HEK293 (cell line): ENCODE data around the gene PRKCA.

Source experiments
- CTCF ChIA-PET: fragments of 350-600 bp; formaldehyde crosslinking; extraction: SDS; loops from one replicate; lab custom pipeline; 2021; ENCODE audit warnings: antibody characterized with exemption; lab: Yijun Ruan, JAX
- POLR2A ChIA-PET: fragments of 300-600 bp; formaldehyde crosslinking; extraction: SDS; loops from one replicate; lab custom pipeline; 2020; ENCODE audit warnings: antibody characterized with exemption, inconsistent platforms; lab: Yijun Ruan, JAX
- H3K27ac ChIP-seq: fragments of 200-500 bp; sonication (Bioruptor generic); 2 replicates; pipeline ENCODE4 v1.5.1; 2014; ENCODE audit warnings: low read depth, low read length, control low read depth, inconsistent platforms; ENCODE audit errors: extremely low read depth
- H3K36me3 ChIP-seq, 2 experiments: fragments of 200-500 bp in 1 of 2; sonication (Bioruptor generic) in 1 of 2; 1 replicate in 1 of 2; 2 replicates in 1 of 2; pipeline ENCODE4 v1.5.1; 2014 to 2017; ENCODE audit warnings: inconsistent platforms in 2 of 2, low read length in 2 of 2; ENCODE audit not compliant: control insufficient read depth in 2 of 2, insufficient read depth in 1 of 2
- H3K4me1 ChIP-seq: fragments of 200-500 bp; sonication (Bioruptor generic); 2 replicates; pipeline ENCODE4 v1.5.1; 2014; ENCODE audit warnings: mild to moderate bottlenecking, low read length, inconsistent platforms; ENCODE audit not compliant: control insufficient read depth, insufficient read depth
- H3K4me3 ChIP-seq: 2 replicates; pipeline ENCODE4 v1.5.1; 2011; ENCODE audit warnings: low read depth, mild to moderate bottlenecking, control low read depth, low read length, moderate library complexity
- H3K9me3 ChIP-seq: fragments of 200-500 bp; sonication (Bioruptor generic); 2 replicates; pipeline ENCODE4 v1.5.1; 2014; ENCODE audit warnings: low read depth, low read length, inconsistent platforms; ENCODE audit not compliant: control insufficient read depth, insufficient read depth
- BCL11B ChIP-seq: fragments of 450-650 bp; formaldehyde crosslinking; IDR thresholded peaks from 2 replicates; pipeline ENCODE4 v1.5.1; 2016; ENCODE audit warnings: low read depth, missing biosample characterization, missing genetic modification characterization
- FEZF1 ChIP-seq: fragments of 450-650 bp; formaldehyde crosslinking; IDR thresholded peaks from 2 replicates; pipeline ENCODE4 v1.5.1; 2016; ENCODE audit warnings: missing biosample characterization, missing genetic modification characterization
- GLI4 ChIP-seq: fragments of 450-650 bp; formaldehyde crosslinking; IDR thresholded peaks from 2 replicates; pipeline ENCODE4 v1.5.1; 2016; ENCODE audit warnings: missing biosample characterization, missing genetic modification characterization
- MZF1 ChIP-seq: fragments of 450-650 bp; formaldehyde crosslinking; IDR thresholded peaks from 2 replicates; pipeline ENCODE4 v1.5.1; 2017; ENCODE audit warnings: missing biosample characterization, missing genetic modification characterization, borderline replicate concordance
- OSR2 ChIP-seq: fragments of 450-650 bp; formaldehyde crosslinking; IDR thresholded peaks from 2 replicates; pipeline ENCODE4 v1.5.1; 2016; ENCODE audit warnings: missing biosample characterization, missing genetic modification characterization
- PRDM4 ChIP-seq: fragments of 450-650 bp; formaldehyde crosslinking; IDR thresholded peaks from 2 replicates; pipeline ENCODE4 v1.5.1; 2017; ENCODE audit warnings: missing biosample characterization, missing genetic modification characterization
- RBAK ChIP-seq: fragments of 450-650 bp; formaldehyde crosslinking; IDR thresholded peaks from 2 replicates; pipeline ENCODE4 v1.5.1; 2016; ENCODE audit warnings: missing biosample characterization, missing genetic modification characterization
- SCRT2 ChIP-seq: fragments of 450-650 bp; formaldehyde crosslinking; IDR thresholded peaks from 2 replicates; pipeline ENCODE4 v1.5.1; 2016; ENCODE audit warnings: missing biosample characterization, missing genetic modification characterization
- TCF7L2 ChIP-seq: IDR thresholded peaks from 2 replicates; pipeline ENCODE4 v1.6.1; 2011; ENCODE audit warnings: low read depth, mild to moderate bottlenecking, inconsistent platforms, low read length, moderate library complexity, borderline replicate concordance
- TSHZ1 ChIP-seq: fragments of 450-650 bp; formaldehyde crosslinking; IDR thresholded peaks from 2 replicates; pipeline ENCODE4 v1.5.1; 2016; ENCODE audit warnings: missing biosample characterization, missing genetic modification characterization, borderline replicate concordance
- YY1 ChIP-seq: fragments of 450-650 bp; formaldehyde crosslinking; IDR thresholded peaks from 2 replicates; pipeline ENCODE4 v1.5.1; 2018; ENCODE audit warnings: missing biosample characterization, missing genetic modification characterization
- ZBTB1 ChIP-seq: fragments of 450-650 bp; formaldehyde crosslinking; IDR thresholded peaks from 2 replicates; pipeline ENCODE4 v1.5.1; 2016; ENCODE audit warnings: missing biosample characterization, missing genetic modification characterization
- ZBTB21 ChIP-seq: fragments of 450-650 bp; formaldehyde crosslinking; IDR thresholded peaks from 2 replicates; pipeline ENCODE4 v1.5.1; 2017; ENCODE audit warnings: missing biosample characterization, missing genetic modification characterization
- ZNF266 ChIP-seq: fragments of 450-650 bp; formaldehyde crosslinking; IDR thresholded peaks from 2 replicates; pipeline ENCODE4 v1.5.1; 2016; ENCODE audit warnings: missing biosample characterization, missing genetic modification characterization, low read depth
- ZNF280C ChIP-seq: fragments of 450-650 bp; formaldehyde crosslinking; IDR thresholded peaks from 2 replicates; pipeline ENCODE4 v1.5.1; 2016; ENCODE audit warnings: missing biosample characterization, missing genetic modification characterization
- ZNF324 ChIP-seq: fragments of 450-650 bp; formaldehyde crosslinking; IDR thresholded peaks from 2 replicates; pipeline ENCODE4 v1.5.1; 2016; ENCODE audit warnings: missing biosample characterization, missing genetic modification characterization
- ZNF350 ChIP-seq: fragments of 450-650 bp; formaldehyde crosslinking; IDR thresholded peaks from 2 replicates; pipeline ENCODE4 v1.5.0; 2017; ENCODE audit warnings: missing biosample characterization, mild to moderate bottlenecking, missing genetic modification characterization
- ZNF354C ChIP-seq: fragments of 450-650 bp; formaldehyde crosslinking; IDR thresholded peaks from 2 replicates; pipeline ENCODE4 v1.5.1; 2016; ENCODE audit warnings: missing biosample characterization, missing genetic modification characterization, low read depth, borderline replicate concordance
- ZNF37A ChIP-seq: fragments of 450-650 bp; IDR thresholded peaks from 2 replicates; pipeline ENCODE4 v1.5.1; 2018; ENCODE audit warnings: missing biosample characterization, missing genetic modification characterization
- ZNF580 ChIP-seq: fragments of 450-650 bp; formaldehyde crosslinking; IDR thresholded peaks from 2 replicates; pipeline ENCODE4 v1.5.1; 2016; ENCODE audit warnings: missing biosample characterization, missing genetic modification characterization
- ZNF624 ChIP-seq: fragments of 450-650 bp; formaldehyde crosslinking; IDR thresholded peaks from 2 replicates; pipeline ENCODE4 v1.5.1; 2017; ENCODE audit warnings: missing biosample characterization, missing genetic modification characterization
- ZNF645 ChIP-seq: fragments of 450-650 bp; formaldehyde crosslinking; IDR thresholded peaks from 2 replicates; pipeline ENCODE4; 2016; ENCODE audit warnings: missing biosample characterization, missing genetic modification characterization
- ZNF830 ChIP-seq: fragments of 450-650 bp; IDR thresholded peaks from 2 replicates; pipeline ENCODE4 v1.5.0; 2018; ENCODE audit warnings: missing biosample characterization, missing genetic modification characterization, low read depth, mild to moderate bottlenecking, moderate library complexity
- ZSCAN4 ChIP-seq: fragments of 450-650 bp; formaldehyde crosslinking; IDR thresholded peaks from 2 replicates; pipeline ENCODE4 v1.5.1; 2017; ENCODE audit warnings: missing biosample characterization, missing genetic modification characterization
- ZXDB ChIP-seq: fragments of 450-650 bp; formaldehyde crosslinking; IDR thresholded peaks from 2 replicates; pipeline ENCODE4 v1.5.1; 2016; ENCODE audit warnings: missing biosample characterization, missing genetic modification characterization

PRKCA gene

GRCh38 chr17:66292353-66292752 lies 10.1 kb upstream of the PRKCA start (continued):
- no peak for TF ChIP-seq TSHZ1 (tag by site-specific recombination)
- TF ChIP-seq ZNF580 (tag by site-specific recombination), result no peak
- no peak for TF ChIP-seq ZNF324 (tag by site-specific recombination)
- TF ChIP-seq ZNF280C (tag by site-specific recombination), result no peak
- no peak for TF ChIP-seq ZNF624 (tag by site-specific recombination)
- no peak for TF ChIP-seq ZSCAN4 (tag by site-specific recombination)
- no peak for TF ChIP-seq ZNF37A (tag by site-specific recombination)
- no peak for TF ChIP-seq PRDM4 (tag by site-specific recombination)

GRCh38 chr17:66296289-66296725 lies 6.1 kb upstream of the PRKCA start:
- Histone ChIP-seq H3K9me3 (no peaks in the 10 kb centered on the region), H3K27ac (no peak overlapping the region), H3K4me3 (no peak overlapping the region), H3K36me3 (no peaks in the 10 kb centered on the region), H3K4me1 (peaks cover 5% of the 10 kb centered on the region)
- ChIA-PET CTCF (interaction anchor here (0.6 to 1.0 kb wide), 3 partner anchors 9 to 87 kb away, joined by 3 read pairs; no protein-coding TSS in a partner anchor), POLR2A (no interaction called here)
- TF ChIP-seq FEZF1 (peak; percentile 70), ZNF350 (no peak), RBAK (tag by site-specific recombination) (no peak), ZXDB (tag by site-specific recombination) (no peak; the same call in 1 of the 2 replicates), BCL11B (tag by site-specific recombination) (no peak), GLI4 (no peak), ZNF830 (tag by site-specific recombination) (no peak), ZNF354C (tag by site-specific recombination) (no peak), ZBTB1 (tag by site-specific recombination) (no peak), ZNF266 (no peak), SCRT2 (tag by site-specific recombination) (no peak), ZBTB21 (no peak), OSR2 (tag by site-specific recombination) (peak; percentile 52; the same call in 1 of the 2 replicates), TCF7L2 (no peak), ZNF645 (tag by site-specific recombination) (no peak), YY1 (tag by site-specific recombination) (no peak), MZF1 (peak; percentile 85; the same call in 1 of the 2 replicates), ZSCAN4 (tag by site-specific recombination) (peak; percentile 42; the same call in 1 of the 2 replicates)
